Nucleus accumbens (tissue), 56 donors: ENCODE results near the gene TIRAP.
"Not testable (repeated sequence)": the region's sequence is repeated elsewhere in the genome, so short reads cannot be mapped to it uniquely, and the experiment has no call there.

Source experiments
- DNase-seq, 56 donors: peaks; one replicate each; lab custom pipeline; 2025; lab: John Stamatoyannopoulos, UW

TIRAP gene

GRCh38 chr11:126282361-126282735 lies 545 bp upstream of the TIRAP start:
- peak in 37 of 56 donors; percentile 13 to 73 (median 40) for DNase-seq

- DNase-seq: peak in 10 of 56 donors; percentile 4 to 74 (median 24)
These were observed 1.9 kb downstream of the TIRAP start for GRCh38 chr11:126284829-126285228.

- no peak for DNase-seq
These were observed 5.3 kb downstream of the TIRAP start for GRCh38 chr11:126288237-126288636.

- DNase-seq: no peak
These were observed 8.0 kb downstream of the TIRAP start for GRCh38 chr11:126290887-126291286.

GRCh38 chr11:126293726-126294125 lies 10.8 kb downstream of the TIRAP start:
- DNase-seq: no peak

- no peak for DNase-seq
These were observed 14.1 kb downstream of the TIRAP start for GRCh38 chr11:126297004-126297403.

GRCh38 chr11:126303623-126304456 lies 20.9 kb downstream of the TIRAP start, which contains the start of gene DCPS:
Gene DCPS, plus strand, starts transcription at chr11:126304060. Its CDS starts 21 bp downstream, at chr11:126304081.
- DNase-seq: peak in 55 of 56 donors; percentile 51 to 93 (median 85)

- peak in 2 of 56 donors; percentile 49 to 57 for DNase-seq
These were observed 21.7 kb downstream of the TIRAP start for GRCh38 chr11:126304457-126305075.

- no peak for DNase-seq
These were observed 22.8 kb downstream of the TIRAP start for GRCh38 chr11:126305699-126306098.

- DNase-seq: peak in 3 of 56 donors; percentile 10 to 30 (median 17)
These were observed 24.8 kb downstream of the TIRAP start for GRCh38 chr11:126307706-126308105.

- no peak for DNase-seq
These were observed 25.4 kb downstream of the TIRAP start for GRCh38 chr11:126308271-126308671.

- not testable (repeated sequence) for DNase-seq
These were observed 25.9 kb downstream of the TIRAP start for GRCh38 chr11:126308771-126309170.

GRCh38 chr11:126310200-126310991 lies 27.5 kb downstream of the TIRAP start:
- DNase-seq: peak in 51 of 56 donors; percentile 3 to 85 (median 59)

- no peak for DNase-seq
These were observed 28.1 kb downstream of the TIRAP start for GRCh38 chr11:126310992-126311310.

GRCh38 chr11:126311401-126312291 lies 28.8 kb downstream of the TIRAP start:
- no peak for DNase-seq

GRCh38 chr11:126312961-126313360 lies 30.1 kb downstream of the TIRAP start:
- DNase-seq: no peak

GRCh38 chr11:126313826-126314225 lies 30.9 kb downstream of the TIRAP start:
- DNase-seq: no peak

GRCh38 chr11:126317432-126317755 lies 34.5 kb downstream of the TIRAP start:
- no peak for DNase-seq

GRCh38 chr11:126317756-126318573 lies 35.1 kb downstream of the TIRAP start:
- DNase-seq: peak in 8 of 56 donors; percentile 5 to 43 (median 28)
